Neural progenitor cell (in vitro differentiated cells): ENCODE measurements around the gene IGSF22.

Experiments used
- EZH2 ChIP-seq: fragments of 200-600 bp; sonication (generic); IDR thresholded peaks from 2 replicates; pipeline ENCODE4 v1.6.1; 2017; ENCODE audit warnings: antibody characterized with exemption, mild to moderate bottlenecking, moderate library complexity
- EZH2phosphoT487 ChIP-seq: fragments of 200-600 bp; sonication (generic); IDR thresholded peaks from 2 replicates; pipeline ENCODE4 v1.6.1; 2017; ENCODE audit warnings: antibody characterized with exemption
- TF ChIP-seq, protein P1 (sequence below): fragments of 200-600 bp; sonication (generic); IDR thresholded peaks from 2 replicates; pipeline ENCODE4 v1.5.1; 2017; ENCODE audit warnings: antibody characterized with exemption, mild to moderate bottlenecking

DNA sequence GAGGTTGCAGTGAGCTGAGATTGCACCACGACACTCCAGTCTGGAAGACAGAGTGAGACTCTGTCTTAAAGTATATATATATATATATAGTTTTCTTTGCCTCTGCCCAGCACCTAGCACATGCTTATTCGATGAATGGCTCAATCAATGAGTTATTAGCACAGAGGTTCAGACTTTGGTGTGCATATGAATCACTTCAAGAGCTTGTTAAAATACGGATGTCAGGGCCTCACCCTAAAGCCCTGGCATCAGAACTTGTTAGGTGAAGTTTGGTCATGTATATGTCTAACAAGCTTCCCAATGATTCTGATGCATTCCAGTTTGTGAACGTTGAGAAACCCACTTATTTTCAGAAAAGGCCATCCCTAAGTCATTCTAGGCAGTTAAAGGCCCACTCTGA lies 49.2 kb downstream of the IGSF22 start:
- TF ChIP-seq, protein P1, sequence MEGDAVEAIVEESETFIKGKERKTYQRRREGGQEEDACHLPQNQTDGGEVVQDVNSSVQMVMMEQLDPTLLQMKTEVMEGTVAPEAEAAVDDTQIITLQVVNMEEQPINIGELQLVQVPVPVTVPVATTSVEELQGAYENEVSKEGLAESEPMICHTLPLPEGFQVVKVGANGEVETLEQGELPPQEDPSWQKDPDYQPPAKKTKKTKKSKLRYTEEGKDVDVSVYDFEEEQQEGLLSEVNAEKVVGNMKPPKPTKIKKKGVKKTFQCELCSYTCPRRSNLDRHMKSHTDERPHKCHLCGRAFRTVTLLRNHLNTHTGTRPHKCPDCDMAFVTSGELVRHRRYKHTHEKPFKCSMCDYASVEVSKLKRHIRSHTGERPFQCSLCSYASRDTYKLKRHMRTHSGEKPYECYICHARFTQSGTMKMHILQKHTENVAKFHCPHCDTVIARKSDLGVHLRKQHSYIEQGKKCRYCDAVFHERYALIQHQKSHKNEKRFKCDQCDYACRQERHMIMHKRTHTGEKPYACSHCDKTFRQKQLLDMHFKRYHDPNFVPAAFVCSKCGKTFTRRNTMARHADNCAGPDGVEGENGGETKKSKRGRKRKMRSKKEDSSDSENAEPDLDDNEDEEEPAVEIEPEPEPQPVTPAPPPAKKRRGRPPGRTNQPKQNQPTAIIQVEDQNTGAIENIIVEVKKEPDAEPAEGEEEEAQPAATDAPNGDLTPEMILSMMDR = no peak
- TF ChIP-seq EZH2 (no peak), EZH2phosphoT487 (no peak)
